Panc1 (cell line): ENCODE measurements around the gene HTR3B. TPM values are rescaled to one million over a fixed set of nuclear protein-coding genes. Genes with fewer than 3 reads are reported as not detected.

Experiments
- ATAC-seq: fragments of 200-7000 bp; cut with Tn5 transposase; 2 replicates; pipeline ENCODE4 v1.9.1; 2020; ENCODE audit warnings: mild to moderate bottlenecking, moderate library complexity
- BruUV-seq: library from RNA; stranded (reverse); fragments of 400-500 nt; replicated peaks from 2 replicates; lab custom pipeline; 2021; lab: Mats Ljungman, UMichigan
- CTCF ChIA-PET: fragments of 300-600 bp; sonication (Branson Sonifier 250); formaldehyde crosslinking; loops from one replicate; lab custom pipeline; 2022; ENCODE audit warnings: antibody characterized with exemption; lab: Charles Lee
- POLR2A ChIA-PET: fragments of 300-600 bp; sonication (Branson Sonifier 250); formaldehyde crosslinking; loops from one replicate; lab custom pipeline; 2022; ENCODE audit warnings: antibody characterized with exemption; lab: Charles Lee
- DNase-seq: peaks from one replicate; pipeline ENCODE4 v3.0.0-alpha.2; 2010; ENCODE audit warnings: low read depth, low spot score
- H3K27ac ChIP-seq: 2 replicates; pipeline ENCODE4 v1.5.1; 2011; ENCODE audit warnings: mild to moderate bottlenecking, low read length, inconsistent platforms
- H3K27me3 ChIP-seq: fragments of 200-500 bp; sonication (Bioruptor generic); 2 replicates; pipeline ENCODE4 v1.6.0; 2014; ENCODE audit warnings: low read length, inconsistent platforms; ENCODE audit not compliant: control insufficient read depth, insufficient read depth
- H3K36me3 ChIP-seq: fragments of 200-500 bp; sonication (Bioruptor generic); 2 replicates; pipeline ENCODE4 v1.5.1; 2014; ENCODE audit warnings: inconsistent platforms, mild to moderate bottlenecking, low read length, moderate library complexity; ENCODE audit not compliant: control insufficient read depth, insufficient read depth
- H3K4me1 ChIP-seq: 2 replicates; pipeline ENCODE4 v1.5.1; 2011; ENCODE audit warnings: inconsistent platforms, mild to moderate bottlenecking, low read length, moderate library complexity; ENCODE audit not compliant: control insufficient read depth, insufficient read depth
- H3K4me3 ChIP-seq, 2 experiments: 2 replicates each; pipeline ENCODE4 v1.5.1; 2011 to 2012; ENCODE audit warnings: low read depth in 2 of 2, low read length in 2 of 2, mild to moderate bottlenecking in 2 of 2, inconsistent platforms in 1 of 2, moderate library complexity in 1 of 2
- H3K9me3 ChIP-seq: fragments of 200-500 bp; sonication (Bioruptor generic); 2 replicates; pipeline ENCODE4 v1.5.1; 2014; ENCODE audit warnings: low read depth, mild to moderate bottlenecking, inconsistent platforms, low read length, moderate library complexity; ENCODE audit not compliant: control insufficient read depth, insufficient read depth
- CTCF ChIP-seq: fragments of 450-650 bp; IDR thresholded peaks from 2 replicates; pipeline ENCODE4 v1.5.1; 2017; ENCODE audit warnings: mild to moderate bottlenecking
- POLR2AphosphoS5 ChIP-seq: IDR thresholded peaks from 2 replicates; pipeline ENCODE4 v1.6.1; 2012; ENCODE audit warnings: mild to moderate bottlenecking, low read depth, low read length, moderate library complexity
- REST ChIP-seq, 2 experiments: IDR thresholded peaks; 2 replicates each; pipeline ENCODE4 v1.6.1; 2011 to 2012; ENCODE audit warnings: low read depth in 2 of 2, control low read depth in 1 of 2, low read length in 1 of 2, mild to moderate bottlenecking in 1 of 2, moderate library complexity in 1 of 2; ENCODE audit not compliant: insufficient read depth in 1 of 2
- SIN3A ChIP-seq: IDR thresholded peaks from 2 replicates; pipeline ENCODE4 v1.6.1; 2012; ENCODE audit warnings: low read depth, mild to moderate bottlenecking, low read length, moderate library complexity, borderline replicate concordance; ENCODE audit not compliant: insufficient read depth
- TCF7L2 ChIP-seq: IDR thresholded peaks from 2 replicates; pipeline ENCODE4 v1.6.1; 2011; ENCODE audit warnings: mild to moderate bottlenecking, low read depth, low read length, inconsistent platforms
- in situ Hi-C: cut with HindIII; loops from 2 replicates; pipeline ENCODE4 v1.10.0; 2016; ENCODE audit warnings: low sequenced_read_pairs, low pct_unique_long_range_greater_than_20kb
- intact Hi-C: fragments of 100-400 bp; cut with micrococcal nuclease; formaldehyde crosslinking; loops from one replicate; pipeline ENCODE4 v1.10.0; 2022; ENCODE audit not compliant: unreplicated experiment
- total RNA-seq: library from RNA; stranded (reverse); gene quantifications from one replicate; pipeline ENCODE4 v1.2.1, GENCODE V29; 2021; ENCODE audit not compliant: unreplicated experiment

HTR3B gene
- total RNA-seq, 1 experiment from 2014 or later, result not detected

DNA sequence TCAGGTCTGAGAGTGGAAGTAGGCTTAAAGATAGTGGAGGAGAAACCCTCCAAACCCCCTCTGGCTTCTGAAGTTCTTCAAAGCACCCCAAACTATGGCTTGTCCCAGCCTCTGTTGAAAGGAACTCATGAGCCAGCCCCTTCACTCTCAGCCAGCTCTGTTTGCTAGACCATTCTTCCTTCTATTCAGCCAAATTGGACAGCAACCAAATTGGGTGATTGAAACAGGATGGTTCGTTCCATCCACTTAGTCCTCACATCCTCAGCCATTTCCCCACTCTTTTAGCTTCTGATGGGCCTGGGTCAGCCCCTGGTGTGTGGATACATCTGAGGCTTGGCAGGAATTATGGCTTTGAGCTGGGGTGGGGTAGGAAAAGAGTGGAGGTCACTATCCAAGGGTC lies 74.8 kb downstream of the HTR3B start:
- no peaks in the 10 kb centered on the region for H3K36me3 ChIP-seq
- H3K27ac ChIP-seq, result no peak overlapping the region
- no peak overlapping the region for H3K4me3 ChIP-seq
- intact Hi-C loops, result no loop called here
- H3K4me1 ChIP-seq, result no peaks in the 10 kb centered on the region
- no peak for TF ChIP-seq REST (IDR thresholded peaks at IDR 0.05; ENCODE audit: insufficient read depth in 1 of 2, low read depth in 2 of 2, low read length in 1 of 2)
- TF ChIP-seq POLR2AphosphoS5, result no peak
- no peak for TF ChIP-seq TCF7L2
- TF ChIP-seq SIN3A, result no peak
- no peak for TF ChIP-seq CTCF
- no TSS peak for BruUV-seq
- ATAC-seq (no peak), DNase-seq (no peak)
- H3K27me3 ChIP-seq, result peaks cover 8% of the 10 kb centered on the region
- CTCF ChIA-PET, result no interaction called here
- H3K9me3 ChIP-seq, result no peaks in the 10 kb centered on the region
- in situ Hi-C loops, result no loop called here
- POLR2A ChIA-PET, result no interaction called here

DNA sequence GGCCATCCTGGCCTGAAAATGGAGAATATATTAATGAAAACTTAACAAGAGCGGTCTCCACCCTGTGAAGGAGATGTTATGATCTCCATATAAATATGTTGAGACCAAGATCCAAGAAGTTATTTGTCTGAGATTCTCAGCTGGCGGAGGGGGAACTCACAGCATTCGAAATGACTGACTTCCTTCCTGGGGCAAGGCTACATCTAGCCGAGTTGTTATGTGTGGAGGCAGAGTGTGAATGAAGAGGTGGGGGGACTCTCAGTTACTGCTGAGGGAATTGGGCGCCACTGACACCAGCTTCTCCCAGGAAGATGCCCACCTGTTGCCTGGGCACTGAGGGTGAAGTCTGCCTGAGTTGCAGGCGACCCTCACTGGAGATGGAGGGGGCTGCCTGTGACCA lies 76.2 kb downstream of the HTR3B start:
- TF ChIP-seq CTCF (no peak), POLR2AphosphoS5 (no peak), REST (IDR thresholded peaks at IDR 0.05; ENCODE audit: insufficient read depth in 1 of 2, low read depth in 2 of 2, low read length in 1 of 2) (no peak), SIN3A (no peak), TCF7L2 (no peak)
- Histone ChIP-seq H3K36me3 (no peaks in the 10 kb centered on the region), H3K27ac (no peak overlapping the region), H3K27me3 (peaks cover 15% of the 10 kb centered on the region), H3K9me3 (no peaks in the 10 kb centered on the region), H3K4me1 (no peaks in the 10 kb centered on the region), H3K4me3 (no peak overlapping the region)
- in situ Hi-C loops (no loop called here), intact Hi-C loops (no loop called here)
- no peak for ATAC-seq
- DNase-seq, result no peak
- ChIA-PET CTCF (no interaction called here), POLR2A (no interaction called here)
- no TSS peak for BruUV-seq
